SK-N-SH treated with all-trans-retinoic acid at 6 μM for 48 hours (cell line): Measurements from ENCODE around the gene UBXN11.

Experiments used
- ATAC-seq: fragments of 200-7000 bp; cut with Tn5 transposase; 3 replicates; pipeline ENCODE4 v1.9.1; 2020; ENCODE audit warnings: mild to moderate bottlenecking, moderate library complexity
- ARNTL ChIP-seq: fragments of 450-650 bp; formaldehyde crosslinking; IDR thresholded peaks from 2 replicates; pipeline ENCODE4 v1.5.0; 2020; ENCODE audit warnings: low read depth, mild to moderate bottlenecking, moderate library complexity, borderline replicate concordance
- BACH2 ChIP-seq: fragments of 250-450 bp; sonication (Bioruptor Pico); IDR thresholded peaks from 2 replicates; pipeline ENCODE4 v1.9.0; 2021; ENCODE audit warnings: mild to moderate bottlenecking, borderline replicate concordance
- CSDC2 ChIP-seq: fragments of 250-450 bp; sonication (Bioruptor Pico); IDR thresholded peaks from 2 replicates; pipeline ENCODE4 v1.5.0; 2020; ENCODE audit warnings: mild to moderate bottlenecking, moderate library complexity
- ESRRG ChIP-seq: fragments of 250-450 bp; sonication (Bioruptor Pico); IDR thresholded peaks from 2 replicates; pipeline ENCODE4 v1.6.1; 2021; ENCODE audit warnings: mild to moderate bottlenecking
- OSR1 ChIP-seq: fragments of 250-450 bp; sonication (Bioruptor Pico); IDR thresholded peaks from 2 replicates; pipeline ENCODE4 v1.8.0; 2022; ENCODE audit warnings: moderate library complexity, mild to moderate bottlenecking, inconsistent platforms
- PPARA ChIP-seq: fragments of 250-450 bp; sonication (Bioruptor Pico); IDR thresholded peaks from 2 replicates; pipeline ENCODE4 v1.5.0; 2020; ENCODE audit warnings: mild to moderate bottlenecking, borderline replicate concordance
- RARB ChIP-seq: fragments of 250-450 bp; sonication (Bioruptor Pico); IDR thresholded peaks from 2 replicates; pipeline ENCODE4 v1.8.0; 2021; ENCODE audit warnings: mild to moderate bottlenecking, moderate library complexity
- SNAI2 ChIP-seq: fragments of 250-450 bp; sonication (Bioruptor Pico); IDR thresholded peaks from 2 replicates; pipeline ENCODE4 v1.5.0; 2020; ENCODE audit warnings: mild to moderate bottlenecking, moderate library complexity
- TCF4 ChIP-seq: fragments of 250-450 bp; sonication (Bioruptor Pico); IDR thresholded peaks from 2 replicates; pipeline ENCODE4 v1.8.0; 2021; ENCODE audit warnings: mild to moderate bottlenecking, moderate library complexity, borderline replicate concordance
- TOX ChIP-seq: fragments of 250-450 bp; sonication (Bioruptor Pico); IDR thresholded peaks from 2 replicates; pipeline ENCODE4 v1.8.0; 2021; ENCODE audit warnings: mild to moderate bottlenecking, moderate library complexity, borderline replicate concordance
- ZC3H10 ChIP-seq: fragments of 250-450 bp; sonication (Bioruptor Pico); IDR thresholded peaks from 2 replicates; pipeline ENCODE4 v1.5.1; 2021; ENCODE audit warnings: mild to moderate bottlenecking, moderate library complexity
- ZFP30 ChIP-seq: fragments of 450-650 bp; formaldehyde crosslinking; IDR thresholded peaks from 2 replicates; pipeline ENCODE4 v1.5.0; 2022; ENCODE audit warnings: mild to moderate bottlenecking, moderate library complexity
- ZNF565 ChIP-seq: fragments of 450-650 bp; formaldehyde crosslinking; conservative IDR thresholded peaks from 2 replicates; pipeline ENCODE4 v1.5.0; 2020; ENCODE audit warnings: low read depth, mild to moderate bottlenecking, moderate library complexity
- ZNF8 ChIP-seq: fragments of 450-650 bp; formaldehyde crosslinking; IDR thresholded peaks from 2 replicates; pipeline ENCODE4 v1.5.0; 2020; ENCODE audit warnings: mild to moderate bottlenecking, moderate library complexity
- TF ChIP-seq, protein P1 (sequence below): fragments of 250-450 bp; sonication (Bioruptor Pico); IDR thresholded peaks from 2 replicates; pipeline ENCODE4 v1.8.0; 2021; ENCODE audit warnings: low read depth, mild to moderate bottlenecking, moderate library complexity, borderline replicate concordance
- TF ChIP-seq, protein P2 (sequence below): fragments of 250-450 bp; sonication (Bioruptor Pico); IDR thresholded peaks from 2 replicates; pipeline ENCODE4 v1.5.1; 2021; ENCODE audit warnings: mild to moderate bottlenecking, moderate library complexity
- TF ChIP-seq, protein P3 (sequence below): fragments of 250-450 bp; sonication (Bioruptor Pico); IDR thresholded peaks from 2 replicates; pipeline ENCODE4 v1.5.0; 2020; ENCODE audit warnings: mild to moderate bottlenecking, moderate library complexity
- TF ChIP-seq, protein P4 (sequence below): fragments of 250-450 bp; sonication (Bioruptor Pico); IDR thresholded peaks from 2 replicates; pipeline ENCODE4 v1.8.0; 2020; ENCODE audit warnings: mild to moderate bottlenecking, moderate library complexity, borderline replicate concordance

The UBXN11 gene

DNA sequence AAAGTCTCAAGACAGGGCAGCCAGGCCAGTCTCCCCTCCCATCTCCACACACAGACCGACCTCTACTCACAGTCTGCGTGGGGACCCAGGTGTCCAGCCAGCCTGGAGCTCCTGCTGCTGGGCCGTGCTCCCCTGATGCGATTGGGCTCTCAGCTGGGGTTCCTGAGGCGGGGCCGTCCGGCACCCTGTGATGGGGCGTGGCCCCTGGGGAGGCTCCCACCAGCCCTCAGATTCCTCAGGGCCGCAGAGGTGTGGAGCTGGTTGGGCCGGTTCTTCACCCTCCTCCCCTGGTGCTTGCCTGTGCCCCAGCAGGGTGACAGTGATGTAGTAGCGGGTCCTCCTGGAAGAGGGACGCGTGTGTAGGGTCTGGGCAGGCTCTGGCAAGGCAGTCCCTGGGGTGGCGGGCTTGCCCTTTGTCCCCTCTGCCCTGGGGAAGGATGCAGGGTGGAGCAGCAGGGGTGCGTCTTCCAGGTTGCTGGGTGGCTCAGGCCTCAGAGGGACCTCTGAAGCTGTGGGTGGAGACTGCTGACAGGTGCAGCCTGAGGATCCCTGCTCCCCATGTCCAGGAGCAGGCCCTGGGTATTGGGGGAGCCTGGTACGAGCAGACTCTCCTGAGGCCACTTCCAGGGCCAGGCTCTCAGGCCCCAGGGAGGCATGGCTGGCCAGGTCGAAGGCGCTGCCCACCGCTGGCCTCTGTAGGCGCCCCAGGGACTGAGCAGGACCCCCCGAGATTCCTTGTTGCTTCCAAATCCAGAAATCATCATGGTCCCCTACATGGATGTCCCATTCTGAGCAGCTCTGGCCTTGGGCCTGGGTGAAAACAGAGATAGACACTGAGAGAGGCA, 47.8 kb upstream of the UBXN11 start, which contains the start of gene CRYBG2 (continued):
- TF ChIP-seq, protein P1, sequence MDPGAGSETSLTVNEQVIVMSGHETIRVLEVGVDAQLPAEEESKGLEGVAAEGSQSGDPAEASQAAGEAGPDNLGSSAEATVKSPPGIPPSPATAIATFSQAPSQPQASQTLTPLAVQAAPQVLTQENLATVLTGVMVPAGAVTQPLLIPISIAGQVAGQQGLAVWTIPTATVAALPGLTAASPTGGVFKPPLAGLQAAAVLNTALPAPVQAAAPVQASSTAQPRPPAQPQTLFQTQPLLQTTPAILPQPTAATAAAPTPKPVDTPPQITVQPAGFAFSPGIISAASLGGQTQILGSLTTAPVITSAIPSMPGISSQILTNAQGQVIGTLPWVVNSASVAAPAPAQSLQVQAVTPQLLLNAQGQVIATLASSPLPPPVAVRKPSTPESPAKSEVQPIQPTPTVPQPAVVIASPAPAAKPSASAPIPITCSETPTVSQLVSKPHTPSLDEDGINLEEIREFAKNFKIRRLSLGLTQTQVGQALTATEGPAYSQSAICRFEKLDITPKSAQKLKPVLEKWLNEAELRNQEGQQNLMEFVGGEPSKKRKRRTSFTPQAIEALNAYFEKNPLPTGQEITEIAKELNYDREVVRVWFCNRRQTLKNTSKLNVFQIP (CRISPR knock-in tag) = no peak
- TF ChIP-seq CSDC2 = no peak
- TF ChIP-seq ZNF565 (CRISPR knock-in tag) = no peak

DNA sequence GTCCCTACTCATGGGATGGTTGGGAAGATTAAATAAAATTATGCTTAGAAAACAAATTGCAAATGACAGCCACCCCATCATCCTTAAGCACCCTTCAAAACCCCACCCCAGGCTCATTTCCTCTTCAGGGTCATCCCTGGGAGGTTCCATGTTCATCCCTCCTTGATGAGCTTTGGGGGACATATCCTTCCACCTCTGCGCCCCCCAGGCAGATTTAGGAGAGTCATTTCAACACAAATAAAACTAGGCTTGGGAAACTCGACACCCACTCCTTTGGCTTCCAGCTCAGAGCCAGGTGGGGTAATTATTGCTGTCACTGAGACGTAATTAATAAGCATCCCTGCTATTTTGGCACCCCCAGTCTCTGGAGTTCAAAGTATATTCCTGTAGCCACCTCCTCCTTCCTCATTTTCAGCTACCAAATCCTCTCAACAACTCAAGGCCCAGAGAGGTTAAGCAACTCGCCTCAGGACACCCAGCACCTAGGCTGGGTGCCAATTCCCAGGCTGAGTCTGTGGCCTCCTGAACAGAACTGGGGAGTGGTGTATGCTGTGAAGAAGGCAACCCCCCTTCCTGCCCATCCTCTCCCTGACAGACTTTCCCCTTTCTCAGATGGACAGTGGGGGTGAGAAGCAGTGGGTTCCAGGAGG, 46.9 kb upstream of the UBXN11 start:
- no peak for ATAC-seq

DNA sequence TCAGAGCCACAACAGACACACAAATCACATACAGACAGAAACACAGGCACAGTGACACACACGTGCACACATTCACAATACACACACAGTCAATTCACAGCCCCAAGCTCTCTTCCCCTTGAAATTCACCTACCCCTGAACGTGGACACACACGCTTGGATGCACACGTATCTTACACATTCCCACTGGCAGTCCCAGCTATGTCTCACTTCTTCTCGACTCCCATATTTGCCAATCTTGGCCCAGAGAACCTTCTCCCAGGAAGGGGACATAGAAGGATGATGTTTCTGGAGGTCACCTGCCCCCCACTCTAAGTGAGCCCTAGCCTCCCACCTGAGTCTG, 45.9 kb upstream of the UBXN11 start:
- ATAC-seq = no peak
- TF ChIP-seq ESRRG (CRISPR knock-in tag) = no peak
- no peak for TF ChIP-seq TOX (CRISPR knock-in tag)
- no peak for TF ChIP-seq RARB (CRISPR knock-in tag)
- TF ChIP-seq TCF4 (CRISPR knock-in tag) = no peak
- TF ChIP-seq, protein P2, sequence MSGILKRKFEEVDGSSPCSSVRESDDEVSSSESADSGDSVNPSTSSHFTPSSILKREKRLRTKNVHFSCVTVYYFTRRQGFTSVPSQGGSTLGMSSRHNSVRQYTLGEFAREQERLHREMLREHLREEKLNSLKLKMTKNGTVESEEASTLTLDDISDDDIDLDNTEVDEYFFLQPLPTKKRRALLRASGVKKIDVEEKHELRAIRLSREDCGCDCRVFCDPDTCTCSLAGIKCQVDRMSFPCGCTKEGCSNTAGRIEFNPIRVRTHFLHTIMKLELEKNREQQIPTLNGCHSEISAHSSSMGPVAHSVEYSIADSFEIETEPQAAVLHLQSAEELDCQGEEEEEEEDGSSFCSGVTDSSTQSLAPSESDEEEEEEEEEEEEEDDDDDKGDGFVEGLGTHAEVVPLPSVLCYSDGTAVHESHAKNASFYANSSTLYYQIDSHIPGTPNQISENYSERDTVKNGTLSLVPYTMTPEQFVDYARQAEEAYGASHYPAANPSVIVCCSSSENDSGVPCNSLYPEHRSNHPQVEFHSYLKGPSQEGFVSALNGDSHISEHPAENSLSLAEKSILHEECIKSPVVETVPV (CRISPR knock-in tag) = no peak
- no peak for TF ChIP-seq ZFP30 (CRISPR knock-in tag)
- TF ChIP-seq OSR1 = no peak
- TF ChIP-seq SNAI2 (CRISPR knock-in tag) = no peak
- TF ChIP-seq PPARA (CRISPR knock-in tag) = no peak
- TF ChIP-seq, protein P3, sequence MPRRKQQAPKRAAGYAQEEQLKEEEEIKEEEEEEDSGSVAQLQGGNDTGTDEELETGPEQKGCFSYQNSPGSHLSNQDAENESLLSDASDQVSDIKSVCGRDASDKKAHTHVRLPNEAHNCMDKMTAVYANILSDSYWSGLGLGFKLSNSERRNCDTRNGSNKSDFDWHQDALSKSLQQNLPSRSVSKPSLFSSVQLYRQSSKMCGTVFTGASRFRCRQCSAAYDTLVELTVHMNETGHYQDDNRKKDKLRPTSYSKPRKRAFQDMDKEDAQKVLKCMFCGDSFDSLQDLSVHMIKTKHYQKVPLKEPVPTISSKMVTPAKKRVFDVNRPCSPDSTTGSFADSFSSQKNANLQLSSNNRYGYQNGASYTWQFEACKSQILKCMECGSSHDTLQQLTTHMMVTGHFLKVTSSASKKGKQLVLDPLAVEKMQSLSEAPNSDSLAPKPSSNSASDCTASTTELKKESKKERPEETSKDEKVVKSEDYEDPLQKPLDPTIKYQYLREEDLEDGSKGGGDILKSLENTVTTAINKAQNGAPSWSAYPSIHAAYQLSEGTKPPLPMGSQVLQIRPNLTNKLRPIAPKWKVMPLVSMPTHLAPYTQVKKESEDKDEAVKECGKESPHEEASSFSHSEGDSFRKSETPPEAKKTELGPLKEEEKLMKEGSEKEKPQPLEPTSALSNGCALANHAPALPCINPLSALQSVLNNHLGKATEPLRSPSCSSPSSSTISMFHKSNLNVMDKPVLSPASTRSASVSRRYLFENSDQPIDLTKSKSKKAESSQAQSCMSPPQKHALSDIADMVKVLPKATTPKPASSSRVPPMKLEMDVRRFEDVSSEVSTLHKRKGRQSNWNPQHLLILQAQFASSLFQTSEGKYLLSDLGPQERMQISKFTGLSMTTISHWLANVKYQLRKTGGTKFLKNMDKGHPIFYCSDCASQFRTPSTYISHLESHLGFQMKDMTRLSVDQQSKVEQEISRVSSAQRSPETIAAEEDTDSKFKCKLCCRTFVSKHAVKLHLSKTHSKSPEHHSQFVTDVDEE (CRISPR knock-in tag) = no peak
- TF ChIP-seq ARNTL (CRISPR knock-in tag) = no peak
- TF ChIP-seq, protein P1 (CRISPR knock-in tag) = no peak
- TF ChIP-seq, protein P4, sequence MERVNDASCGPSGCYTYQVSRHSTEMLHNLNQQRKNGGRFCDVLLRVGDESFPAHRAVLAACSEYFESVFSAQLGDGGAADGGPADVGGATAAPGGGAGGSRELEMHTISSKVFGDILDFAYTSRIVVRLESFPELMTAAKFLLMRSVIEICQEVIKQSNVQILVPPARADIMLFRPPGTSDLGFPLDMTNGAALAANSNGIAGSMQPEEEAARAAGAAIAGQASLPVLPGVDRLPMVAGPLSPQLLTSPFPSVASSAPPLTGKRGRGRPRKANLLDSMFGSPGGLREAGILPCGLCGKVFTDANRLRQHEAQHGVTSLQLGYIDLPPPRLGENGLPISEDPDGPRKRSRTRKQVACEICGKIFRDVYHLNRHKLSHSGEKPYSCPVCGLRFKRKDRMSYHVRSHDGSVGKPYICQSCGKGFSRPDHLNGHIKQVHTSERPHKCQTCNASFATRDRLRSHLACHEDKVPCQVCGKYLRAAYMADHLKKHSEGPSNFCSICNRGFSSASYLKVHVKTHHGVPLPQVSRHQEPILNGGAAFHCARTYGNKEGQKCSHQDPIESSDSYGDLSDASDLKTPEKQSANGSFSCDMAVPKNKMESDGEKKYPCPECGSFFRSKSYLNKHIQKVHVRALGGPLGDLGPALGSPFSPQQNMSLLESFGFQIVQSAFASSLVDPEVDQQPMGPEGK (CRISPR knock-in tag) = no peak
- TF ChIP-seq ZNF8 = no peak
- TF ChIP-seq BACH2 = no peak

More for the DNA sequence above, 46.9 kb upstream of the UBXN11 start:
- no peak for TF ChIP-seq OSR1
- TF ChIP-seq ZFP30 (CRISPR knock-in tag) = no peak
- TF ChIP-seq, protein P2 (CRISPR knock-in tag) = no peak
- TF ChIP-seq ZC3H10 (CRISPR knock-in tag) = no peak
- TF ChIP-seq ESRRG (CRISPR knock-in tag) = no peak
- TF ChIP-seq ZNF8 = no peak
- no peak for TF ChIP-seq SNAI2 (CRISPR knock-in tag)
- no peak for TF ChIP-seq TOX (CRISPR knock-in tag)
- TF ChIP-seq, protein P3 (CRISPR knock-in tag) = no peak
- TF ChIP-seq BACH2 = no peak
- TF ChIP-seq, all 23 proteins: peak for 0
